ENCODE measurements around the gene GNPTG.

- TF ChIP-seq CTCF (IDR thresholded peaks at IDR 0.05) (no peak), POLR2A (IDR thresholded peaks at IDR 0.05) (no peak)
Measured at GRCh38 chr16:1349951-1350350, 1.8 kb upstream of the GNPTG start.
